Effector memory CD4-positive, alpha-beta T cell (primary cell): ENCODE measurements around the gene BTK.
A peak's percentile ranks its signal among the peaks of the same experiment; 100 is the strongest.

Experiments used
- DNase-seq, 3 donors: peaks; one replicate each; pipeline ENCODE4 v3.0.0-alpha.2; 2020
- H3K27ac ChIP-seq: 2 replicates; pipeline ENCODE4 v1.7.0; 2013; ENCODE audit warnings: mild to moderate bottlenecking, low read length, moderate library complexity; ENCODE audit not compliant: insufficient read depth, poor library complexity, severe bottlenecking
- H3K27me3 ChIP-seq: replicated peaks from 2 replicates; pipeline ENCODE4 v1.7.0; 2013; ENCODE audit warnings: mild to moderate bottlenecking, low read length; ENCODE audit not compliant: insufficient read depth, control insufficient read depth, poor library complexity, severe bottlenecking
- H3K36me3 ChIP-seq: 2 replicates; pipeline ENCODE4 v1.7.0; 2013; ENCODE audit warnings: mild to moderate bottlenecking, low read length, moderate library complexity; ENCODE audit not compliant: control insufficient read depth, insufficient read depth
- H3K4me1 ChIP-seq: 2 replicates; pipeline ENCODE4 v1.7.0; 2013; ENCODE audit warnings: low read length, mild to moderate bottlenecking; ENCODE audit not compliant: control insufficient read depth, insufficient read depth, poor library complexity, severe bottlenecking
- H3K4me3 ChIP-seq: 2 replicates; pipeline ENCODE4 v1.7.0; 2013; ENCODE audit warnings: low read length, low read depth, mild to moderate bottlenecking; ENCODE audit not compliant: insufficient read depth, poor library complexity, severe bottlenecking
- H3K9me3 ChIP-seq: 2 replicates; pipeline ENCODE4 v1.7.0; 2013; ENCODE audit warnings: mild to moderate bottlenecking, low read length, moderate library complexity; ENCODE audit not compliant: control insufficient read depth

Gene BTK

GRCh38 chrX:101394372-101394771 lies 8.4 kb upstream of the BTK start:
- Histone ChIP-seq H3K36me3 (no peaks in the 10 kb centered on the region), H3K27ac (no peak overlapping the region), H3K4me3 (no peak overlapping the region)

GRCh38 chrX:101393530-101394305 lies 7.7 kb upstream of the BTK start:
- no peaks in the 10 kb centered on the region for H3K9me3 ChIP-seq
- H3K27me3 ChIP-seq: no peaks in the 10 kb centered on the region
- no peak overlapping the region for H3K27ac ChIP-seq
- DNase-seq: no peak
- H3K4me1 ChIP-seq: no peaks in the 10 kb centered on the region
- no peak overlapping the region for H3K4me3 ChIP-seq
- no peaks in the 10 kb centered on the region for H3K36me3 ChIP-seq

More at GRCh38 chrX:101394372-101394771, 8.4 kb upstream of the BTK start:
- no peaks in the 10 kb centered on the region for H3K9me3 ChIP-seq
- no peaks in the 10 kb centered on the region for H3K4me1 ChIP-seq
- DNase-seq: no peak
- no peaks in the 10 kb centered on the region for H3K27me3 ChIP-seq

DNA sequence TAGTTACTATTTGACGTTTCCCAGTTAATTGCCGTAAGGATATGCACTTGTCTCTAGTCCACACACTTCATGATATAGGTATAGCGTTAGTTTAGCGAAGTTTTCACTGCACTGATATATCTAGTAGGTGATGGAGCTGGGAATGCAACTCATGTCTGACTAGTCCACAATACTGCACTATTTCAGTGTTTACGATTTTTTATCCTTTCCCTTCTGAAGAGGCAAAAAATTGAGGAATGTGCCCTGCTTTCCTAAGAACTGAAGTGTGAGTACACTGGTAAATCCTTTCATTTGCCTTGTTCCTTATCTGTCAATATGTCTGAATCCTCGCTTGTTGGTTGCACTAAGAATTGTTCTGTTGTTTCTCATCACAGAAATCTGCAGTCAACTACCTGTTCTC lies 5.8 kb upstream of the BTK start:
- Histone ChIP-seq H3K27ac (peak overlapping the region; percentile 64), H3K27me3 (no peaks in the 10 kb centered on the region), H3K36me3 (no peaks in the 10 kb centered on the region), H3K4me3 (no peak overlapping the region), H3K4me1 (no peaks in the 10 kb centered on the region), H3K9me3 (no peaks in the 10 kb centered on the region)
- DNase-seq: no peak

DNA sequence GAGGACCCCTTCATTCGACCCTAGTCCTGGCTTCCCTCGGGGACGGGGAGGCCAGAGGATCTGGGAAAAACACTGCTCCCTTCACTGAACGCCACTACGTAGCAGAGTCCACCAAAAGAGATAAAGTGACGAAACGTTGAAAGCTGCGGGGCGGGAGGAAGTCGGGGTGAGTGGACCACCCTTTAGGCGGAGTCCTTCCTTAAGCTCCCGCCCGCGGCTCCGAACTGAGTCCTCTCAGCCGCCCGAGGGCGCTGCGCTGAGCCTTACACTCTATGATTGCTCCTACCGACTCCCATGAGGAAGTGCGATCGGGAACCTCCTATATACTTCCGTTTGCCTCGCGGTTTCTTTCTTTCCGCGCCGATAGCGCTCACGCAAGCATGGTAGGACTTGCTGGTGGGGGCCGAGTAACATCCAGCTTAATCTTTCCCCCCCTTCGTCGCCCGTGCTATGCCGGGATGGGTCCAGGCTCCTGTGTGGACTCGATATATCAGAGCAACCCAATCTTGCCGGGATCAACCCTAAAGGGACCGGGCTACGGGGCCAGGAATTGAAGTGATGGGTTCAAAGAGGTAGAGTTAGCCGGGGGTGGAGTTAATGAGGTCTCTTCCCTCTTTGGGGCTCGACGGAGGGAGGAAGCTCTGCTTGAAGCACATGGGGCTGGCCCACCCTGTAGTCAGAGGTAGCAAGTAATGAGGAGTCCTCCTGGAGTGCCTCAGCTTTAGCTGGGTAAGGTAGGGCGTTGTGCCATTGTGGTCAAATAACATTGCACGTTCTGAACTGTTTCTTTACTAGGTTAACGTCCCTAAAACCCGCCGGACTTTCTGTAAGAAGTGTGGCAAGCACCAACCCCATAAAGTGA lies 4.9 kb upstream of the BTK start, which contains the start of gene RPL36A:
Gene RPL36A (plus strand): TSS at position 348 of the 862 bp plus-strand sequence. CDS start 33 bp downstream, at position 381.
- Histone ChIP-seq H3K9me3 (no peaks in the 10 kb centered on the region), H3K36me3 (no peaks in the 10 kb centered on the region), H3K27ac (peak within 1 kb of the TSS; percentile 64), H3K4me1 (no peaks in the 10 kb centered on the region), H3K4me3 (peak within 1 kb of the TSS; percentile 33), H3K27me3 (no peaks in the 10 kb centered on the region)
- peak; percentile 68 to 71 (median 71) for DNase-seq

GRCh38 chrX:101388604-101389003 lies 2.6 kb upstream of the BTK start:
- H3K9me3 ChIP-seq: no peaks in the 10 kb centered on the region
- no peak for DNase-seq
- H3K4me1 ChIP-seq: no peaks in the 10 kb centered on the region
- no peaks in the 10 kb centered on the region for H3K36me3 ChIP-seq
- H3K27me3 ChIP-seq: no peaks in the 10 kb centered on the region
- no peak overlapping the region for H3K27ac ChIP-seq
- no peak overlapping the region for H3K4me3 ChIP-seq

- H3K4me3 ChIP-seq: no peak overlapping the region
- no peak for DNase-seq
- H3K27me3 ChIP-seq: no peaks in the 10 kb centered on the region
- H3K36me3 ChIP-seq: no peaks in the 10 kb centered on the region
- H3K27ac ChIP-seq: no peak overlapping the region
- no peaks in the 10 kb centered on the region for H3K9me3 ChIP-seq
- no peaks in the 10 kb centered on the region for H3K4me1 ChIP-seq
These were observed 523 bp upstream of the BTK start for GRCh38 chrX:101386542-101386885.

DNA sequence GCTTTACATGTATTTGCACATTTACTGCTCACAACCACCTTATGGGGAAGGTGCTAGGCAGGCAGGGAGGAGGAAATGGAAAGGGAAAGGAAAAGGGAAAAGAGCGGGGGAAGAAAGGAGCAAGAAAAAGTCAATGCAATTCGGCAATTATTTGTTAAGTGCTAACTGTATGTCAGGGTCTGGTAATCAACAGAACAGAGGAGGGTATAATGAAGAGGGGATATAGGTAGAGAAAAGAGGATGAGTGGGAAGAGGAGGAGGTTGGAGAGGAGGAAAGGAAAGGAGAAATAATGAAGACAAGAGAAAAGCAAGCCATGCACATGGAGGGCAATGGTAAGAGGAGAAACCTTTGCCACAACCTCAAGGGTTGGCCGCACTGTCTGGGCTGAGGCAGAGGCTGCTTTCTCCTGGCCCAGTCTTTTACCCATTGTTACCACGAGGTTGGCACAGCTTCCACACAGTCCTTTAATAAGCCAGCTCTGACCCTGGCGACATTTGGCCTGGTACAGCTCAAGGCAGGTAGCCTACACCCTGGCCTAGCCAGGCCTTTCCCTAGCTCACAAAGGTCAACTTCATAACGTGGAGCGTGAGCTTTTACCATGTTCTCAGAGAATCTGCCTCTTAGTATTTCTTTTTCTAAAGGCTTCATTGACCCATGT lies 836 bp downstream of the BTK start:
- no peak overlapping the region for H3K27ac ChIP-seq
- DNase-seq: no peak

DNA sequence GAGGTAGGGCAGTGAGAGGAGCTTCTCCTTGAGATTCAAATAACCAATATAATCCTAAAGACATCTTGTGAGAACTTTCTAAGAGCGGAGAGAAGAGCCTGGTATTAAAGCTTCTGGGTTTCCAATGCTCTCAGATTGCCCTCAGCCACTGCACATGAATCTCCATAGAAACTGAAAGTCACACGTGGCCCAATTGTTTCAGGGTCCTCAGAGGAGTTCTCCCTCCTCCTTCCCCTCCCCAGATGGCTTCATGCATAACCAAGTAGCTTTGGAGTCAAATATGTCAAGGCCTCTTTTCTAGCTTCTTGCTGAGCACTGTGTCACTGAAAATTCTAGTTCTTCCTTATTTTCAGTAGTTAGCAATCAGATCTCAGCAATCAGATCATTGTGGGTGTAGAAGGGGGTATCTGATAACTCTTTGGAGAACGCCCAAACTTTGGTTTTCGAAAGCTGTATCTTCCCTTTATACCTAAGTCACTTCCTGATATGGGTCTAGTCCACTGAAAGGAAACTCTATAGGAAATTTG lies 2.2 kb downstream of the BTK start:
- no peaks in the 10 kb centered on the region for H3K36me3 ChIP-seq
- H3K27ac ChIP-seq: no peak overlapping the region
- H3K4me3 ChIP-seq: no peak overlapping the region
- H3K27me3 ChIP-seq: no peaks in the 10 kb centered on the region
- no peaks in the 10 kb centered on the region for H3K9me3 ChIP-seq
- no peaks in the 10 kb centered on the region for H3K4me1 ChIP-seq
- no peak for DNase-seq

More for the DNA sequence above, 836 bp downstream of the BTK start:
- Histone ChIP-seq H3K9me3 (no peaks in the 10 kb centered on the region), H3K4me1 (no peaks in the 10 kb centered on the region), H3K4me3 (no peak overlapping the region), H3K36me3 (no peaks in the 10 kb centered on the region), H3K27me3 (no peaks in the 10 kb centered on the region)

GRCh38 chrX:101377547-101377946 lies 8.4 kb downstream of the BTK start:
- Histone ChIP-seq H3K27ac (no peak overlapping the region), H3K27me3 (no peaks in the 10 kb centered on the region), H3K36me3 (no peaks in the 10 kb centered on the region), H3K4me1 (no peaks in the 10 kb centered on the region), H3K9me3 (no peaks in the 10 kb centered on the region), H3K4me3 (no peak overlapping the region)
- DNase-seq: no peak
